Fibroblast of skin of scalp (primary cell): ENCODE measurements around the gene PTEN. TPM values are rescaled to one million over a fixed set of nuclear protein-coding genes. Genes with fewer than 3 reads are reported as not detected.
"Not testable (repeated sequence)": the region's sequence is repeated elsewhere in the genome, so short reads cannot be mapped to it uniquely, and the experiment has no call there.

Experiments
- DNase-seq: peaks from one replicate; pipeline ENCODE4 v3.0.0-alpha.2; 2013
- polyA plus RNA-seq, 2 experiments: library from polyadenylated mRNA; unstranded; fragments of 120-200 nt; gene quantifications; one replicate each; pipeline ENCODE4 v1.2.1, GENCODE V29; 2013; ENCODE audit not compliant: insufficient read length in 2 of 2

The PTEN gene
- 78.7 TPM for polyA plus RNA-seq (2013, experiment 1 of 2; ENCODE audit: insufficient read length)
- polyA plus RNA-seq (2013, experiment 2 of 2; ENCODE audit: insufficient read length): 83.4 TPM

DNA sequence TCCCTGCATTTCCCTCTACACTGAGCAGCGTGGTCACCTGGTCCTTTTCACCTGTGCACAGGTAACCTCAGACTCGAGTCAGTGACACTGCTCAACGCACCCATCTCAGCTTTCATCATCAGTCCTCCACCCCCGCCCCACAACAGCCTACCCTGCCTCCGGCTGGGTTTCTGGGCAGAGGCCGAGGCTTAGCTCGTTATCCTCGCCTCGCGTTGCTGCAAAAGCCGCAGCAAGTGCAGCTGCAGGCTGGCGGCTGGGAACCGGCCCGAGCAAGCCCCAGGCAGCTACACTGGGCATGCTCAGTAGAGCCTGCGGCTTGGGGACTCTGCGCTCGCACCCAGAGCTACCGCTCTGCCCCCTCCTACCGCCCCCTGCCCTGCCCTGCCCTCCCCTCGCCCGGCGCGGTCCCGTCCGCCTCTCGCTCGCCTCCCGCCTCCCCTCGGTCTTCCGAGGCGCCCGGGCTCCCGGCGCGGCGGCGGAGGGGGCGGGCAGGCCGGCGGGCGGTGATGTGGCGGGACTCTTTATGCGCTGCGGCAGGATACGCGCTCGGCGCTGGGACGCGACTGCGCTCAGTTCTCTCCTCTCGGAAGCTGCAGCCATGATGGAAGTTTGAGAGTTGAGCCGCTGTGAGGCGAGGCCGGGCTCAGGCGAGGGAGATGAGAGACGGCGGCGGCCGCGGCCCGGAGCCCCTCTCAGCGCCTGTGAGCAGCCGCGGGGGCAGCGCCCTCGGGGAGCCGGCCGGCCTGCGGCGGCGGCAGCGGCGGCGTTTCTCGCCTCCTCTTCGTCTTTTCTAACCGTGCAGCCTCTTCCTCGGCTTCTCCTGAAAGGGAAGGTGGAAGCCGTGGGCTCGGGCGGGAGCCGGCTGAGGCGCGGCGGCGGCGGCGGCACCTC is at the start of gene PTEN, which contains the start of gene KLLN:
PTEN (plus strand) TSS at position 573 of the 891 bp plus-strand sequence. CDS start 845 bp downstream, outside the sequence.
KLLN (minus strand) TSS at position 481 of the 891 bp plus-strand sequence. CDS start 1,046 bp downstream, outside the sequence.
- DNase-seq: peak; percentile 95

DNA sequence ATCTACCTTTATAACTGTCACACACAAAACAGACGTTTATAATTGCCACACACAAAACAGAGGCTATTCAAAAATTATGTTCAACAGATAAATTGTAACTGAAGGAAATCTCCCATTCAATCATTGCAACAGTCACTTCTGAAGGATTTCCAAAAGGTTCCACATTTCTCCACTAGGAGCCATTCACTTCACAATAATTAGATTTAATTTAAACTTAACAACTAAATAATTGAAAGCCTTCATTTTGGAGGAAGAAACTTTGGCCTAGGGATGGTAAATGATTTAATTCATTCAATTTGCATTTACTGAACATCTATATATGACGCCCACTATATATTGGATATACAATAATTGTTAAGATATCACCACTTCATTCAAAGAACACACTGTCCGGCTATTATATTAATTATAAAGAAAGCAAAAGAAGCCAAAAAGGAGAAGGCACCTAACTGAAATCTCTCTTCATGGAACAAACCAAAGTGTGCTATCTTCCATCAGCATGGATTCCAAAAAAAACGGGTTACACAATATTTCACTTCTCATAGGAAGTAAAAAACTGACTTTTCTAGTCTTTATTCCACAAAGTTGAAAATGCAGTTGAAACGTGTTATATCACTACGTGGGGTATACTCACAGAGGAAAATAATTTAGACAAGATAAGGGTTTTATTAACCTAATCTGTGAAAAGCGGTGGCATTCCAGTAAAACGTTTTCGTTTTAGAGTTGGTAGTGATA is 47.1 kb upstream of the PTEN start:
- DNase-seq: no peak

DNA sequence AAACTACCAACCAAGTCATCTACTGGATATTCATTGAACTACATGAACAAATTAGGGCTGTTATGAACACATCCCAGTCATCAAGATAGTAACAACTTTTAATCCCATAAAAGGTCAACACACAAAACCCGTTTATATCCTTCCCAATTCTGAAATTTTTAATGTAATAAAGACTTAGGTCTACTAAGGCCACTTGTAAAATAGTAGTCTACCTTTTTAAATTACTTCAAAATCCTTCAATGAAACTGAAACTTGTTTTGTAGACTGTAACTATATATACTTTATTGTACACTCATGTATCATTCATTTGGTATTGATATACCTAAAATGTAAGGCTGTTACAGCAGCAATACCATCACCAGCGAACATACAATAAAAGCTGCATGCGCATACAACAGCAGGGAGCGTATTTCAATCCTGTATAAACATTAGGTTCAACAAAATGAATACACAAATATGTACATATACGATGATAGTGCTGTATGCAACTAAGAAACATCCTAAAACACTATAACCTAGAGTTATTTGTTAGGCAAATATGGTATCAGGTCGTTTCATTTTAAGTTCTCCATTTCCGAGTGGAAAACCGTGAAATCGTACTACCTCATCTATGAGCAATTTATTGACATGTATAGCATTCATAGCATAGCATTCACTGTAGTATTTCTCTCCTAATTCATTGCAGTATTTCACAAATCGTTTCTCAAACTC is 46.4 kb upstream of the PTEN start:
- no peak for DNase-seq

DNA sequence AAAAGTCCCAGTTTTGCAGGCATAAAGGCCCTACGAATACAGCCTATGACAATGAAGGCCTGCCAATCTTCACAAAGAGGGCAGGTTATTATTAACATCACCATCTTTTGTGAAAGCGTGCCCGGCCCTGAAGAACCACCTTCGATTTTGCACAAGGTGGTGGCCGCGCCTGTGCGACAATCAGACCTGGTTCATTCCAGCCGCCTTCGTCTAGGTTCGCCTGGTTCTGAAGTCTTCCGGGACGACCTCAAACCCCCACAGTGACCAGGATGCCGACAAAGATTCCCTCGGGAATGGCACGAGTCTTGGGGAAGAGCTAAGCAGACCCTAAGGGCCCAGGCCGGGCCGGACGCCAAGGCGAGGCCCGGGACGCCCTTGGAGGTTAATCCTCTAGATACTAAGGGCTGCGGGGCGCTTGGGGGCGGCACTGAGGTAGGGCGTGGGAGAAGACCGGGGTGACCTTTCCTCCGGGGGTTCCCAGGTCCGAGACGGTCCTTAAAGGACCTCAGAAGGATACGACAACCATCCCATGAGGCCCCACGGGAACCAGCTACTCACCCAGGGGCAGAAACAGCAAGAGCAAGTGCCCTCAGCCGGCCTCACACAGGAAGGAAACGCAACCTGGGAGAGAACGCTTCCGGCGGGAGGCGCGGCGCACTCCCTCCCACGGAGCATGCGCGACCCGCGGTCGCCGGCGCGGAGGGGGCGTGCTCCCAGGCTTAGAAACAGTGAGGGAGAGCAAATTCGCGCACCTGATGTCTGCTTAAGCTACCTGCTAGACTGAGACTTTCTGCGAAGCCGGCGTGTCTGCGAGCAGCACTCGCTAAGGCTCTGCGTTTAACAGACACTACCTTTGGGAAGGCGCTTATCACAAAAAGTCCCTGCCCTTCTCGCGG is 45.6 kb upstream of the PTEN start, which contains the start of gene ATAD1:
ATAD1 (minus strand) TSS at position 618 of the 896 bp plus-strand sequence. CDS start 3,627 bp downstream, outside the sequence.
- peak; percentile 85 for DNase-seq

DNA sequence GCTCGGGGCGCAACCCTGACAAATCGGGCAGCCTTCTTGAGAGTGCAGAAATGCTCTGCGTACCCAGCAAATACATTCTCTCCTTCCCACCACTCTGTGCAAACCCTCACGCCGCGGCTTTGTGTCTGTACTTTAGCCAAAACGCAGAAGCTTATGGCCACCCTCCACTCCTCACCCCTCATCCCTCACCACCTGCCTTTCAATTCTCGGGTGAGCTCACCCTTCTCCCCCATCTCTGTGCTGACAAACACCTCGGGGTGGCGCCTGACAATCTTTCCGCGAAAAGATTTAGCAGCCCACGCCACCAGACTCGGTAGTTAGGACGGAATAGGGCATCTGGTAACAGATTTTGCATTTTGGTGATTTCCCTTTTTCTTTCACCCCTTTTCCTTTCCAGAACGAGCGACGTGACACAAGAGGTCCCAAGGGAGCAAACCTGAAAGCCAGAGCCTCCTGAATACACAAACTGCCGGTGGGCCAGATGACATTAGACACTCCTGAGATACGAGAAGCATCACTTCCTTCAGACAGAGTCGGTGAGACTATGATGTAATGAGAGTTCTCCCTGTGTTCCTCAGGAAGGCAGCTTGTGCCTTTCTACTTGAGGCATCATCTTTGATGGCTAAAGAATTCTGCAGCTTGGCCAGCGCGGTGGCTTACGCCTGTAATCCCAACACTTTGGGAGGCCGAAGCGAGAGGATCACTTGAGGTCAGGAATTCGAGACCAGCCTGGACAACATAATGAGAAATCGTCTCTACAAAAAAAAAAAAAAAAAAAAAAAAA is 44.7 kb upstream of the PTEN start:
- DNase-seq: no peak

DNA sequence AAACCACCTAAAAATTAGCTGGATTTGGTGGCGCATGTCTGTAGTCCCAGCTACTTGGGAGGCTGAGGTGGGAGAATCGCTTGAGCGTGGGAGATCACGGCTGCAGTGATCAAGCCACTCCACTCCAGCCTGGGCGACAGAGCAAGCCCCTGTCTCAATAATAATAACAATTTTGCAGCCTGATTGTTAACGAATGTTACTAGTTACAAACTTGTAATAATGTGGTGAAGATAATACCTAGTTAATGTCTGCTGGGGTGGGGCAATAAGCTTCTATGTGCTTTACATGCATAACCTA is 44.2 kb upstream of the PTEN start:
- no peak for DNase-seq

DNA sequence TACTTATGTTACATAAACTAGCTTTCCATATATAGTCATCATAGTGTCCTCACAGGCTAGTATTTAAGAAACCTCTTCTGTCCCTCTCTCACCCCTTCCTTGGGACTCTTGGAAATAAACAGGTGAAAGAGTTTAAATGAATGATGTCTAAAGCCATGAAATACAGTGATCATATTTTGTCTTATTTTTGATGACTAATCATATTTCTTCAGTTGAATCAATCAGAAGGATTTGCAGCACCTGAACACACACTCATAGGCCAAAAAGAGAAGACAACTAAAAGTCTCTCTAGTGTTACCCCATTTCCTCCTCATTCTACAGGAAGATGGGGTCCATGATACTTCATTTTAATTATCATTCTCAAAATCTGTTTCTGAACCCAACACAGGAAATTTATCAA is 36.8 kb upstream of the PTEN start:
- DNase-seq: no peak

DNA sequence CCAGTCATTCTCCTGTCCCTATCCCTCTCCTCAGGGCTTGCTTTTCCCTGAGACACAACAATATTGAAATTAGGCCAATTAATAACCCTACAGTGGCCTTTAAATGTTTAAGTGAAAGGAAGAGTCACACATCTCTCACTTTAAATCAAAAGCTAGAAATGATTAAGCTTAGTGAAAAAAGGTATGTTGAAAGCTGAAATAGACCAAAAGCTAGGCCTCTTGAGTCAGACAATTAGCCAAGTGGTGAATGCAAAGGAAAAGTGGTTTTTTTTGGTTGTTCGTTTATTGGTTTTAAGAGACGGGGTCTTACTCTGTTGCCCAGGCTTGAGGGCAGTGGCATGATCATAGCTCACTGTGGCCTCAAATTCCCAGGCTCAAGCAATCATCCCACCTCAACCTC is 35.7 kb upstream of the PTEN start:
- DNase-seq: no peak

DNA sequence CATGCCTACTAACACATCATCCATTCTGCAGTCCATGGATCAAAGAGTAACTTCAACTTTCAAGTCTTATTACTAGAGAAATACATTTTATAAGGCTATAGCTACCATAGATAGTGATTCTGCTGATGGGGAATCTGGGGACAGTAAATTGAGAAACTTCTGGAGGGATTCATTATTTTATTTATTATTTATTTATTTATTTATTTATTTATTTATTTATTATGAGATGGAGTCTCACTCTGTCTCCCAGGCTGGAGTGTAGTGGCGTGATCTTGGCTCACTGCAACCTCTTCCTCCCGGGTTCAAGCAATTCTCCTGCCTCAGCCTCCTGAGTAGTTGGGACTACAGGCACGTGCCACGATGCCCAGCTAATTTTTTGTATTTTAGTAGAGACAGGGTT is 34.4 kb upstream of the PTEN start:
- not testable (repeated sequence) for DNase-seq

DNA sequence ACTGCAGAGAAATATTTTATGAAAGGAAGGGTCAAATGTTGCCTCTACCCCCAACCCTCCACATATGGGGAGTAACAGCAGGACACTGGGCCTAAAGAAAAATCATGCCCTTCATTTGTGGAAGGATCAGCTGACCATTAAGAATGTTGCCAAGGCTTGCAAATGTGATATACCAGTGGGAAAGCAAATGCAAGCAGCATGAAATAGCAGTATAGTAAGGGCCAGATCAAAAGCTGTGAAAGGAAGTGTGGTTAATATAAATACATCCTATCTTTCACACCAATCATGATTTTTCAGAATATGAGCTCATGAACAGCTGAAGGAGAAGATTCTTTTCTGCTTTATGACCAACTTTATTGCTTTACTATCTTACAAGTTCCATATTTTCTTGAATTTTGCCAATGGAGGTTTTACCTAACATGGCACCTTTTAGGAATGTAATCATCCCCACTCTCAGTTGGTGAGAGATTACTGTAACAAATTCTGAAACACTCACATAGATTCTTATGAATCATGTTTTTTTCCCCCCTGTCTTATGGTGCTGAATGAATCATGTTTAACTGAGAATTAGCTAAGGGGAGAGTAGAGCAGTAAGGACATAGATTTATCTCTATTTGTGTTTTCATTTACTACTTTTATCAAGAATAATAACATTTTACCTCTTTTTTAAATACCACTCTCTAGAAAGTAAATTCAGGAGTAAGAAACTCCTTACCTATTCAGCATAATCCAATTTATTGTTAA is 33.3 kb upstream of the PTEN start:
- DNase-seq: no peak

DNA sequence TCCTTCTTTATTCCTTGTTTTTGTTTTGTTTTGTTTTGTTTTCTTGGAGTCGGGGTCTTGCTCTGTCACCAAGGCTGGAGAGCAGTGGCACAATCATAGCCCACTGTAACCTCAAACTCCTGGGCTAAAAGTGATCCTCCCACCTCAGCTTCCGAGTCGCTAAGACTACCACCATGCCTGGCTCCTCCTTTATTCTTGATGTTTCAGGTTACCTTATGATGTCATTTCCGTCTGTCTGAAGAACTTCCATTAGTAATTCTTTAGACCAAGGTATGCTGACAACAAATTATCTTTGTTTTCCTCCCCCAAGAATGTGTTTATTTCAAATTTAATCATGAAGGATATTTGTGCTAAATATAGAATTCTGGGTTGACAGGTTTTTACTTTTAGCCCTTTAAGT is 27.3 kb upstream of the PTEN start:
- DNase-seq: no peak

DNA sequence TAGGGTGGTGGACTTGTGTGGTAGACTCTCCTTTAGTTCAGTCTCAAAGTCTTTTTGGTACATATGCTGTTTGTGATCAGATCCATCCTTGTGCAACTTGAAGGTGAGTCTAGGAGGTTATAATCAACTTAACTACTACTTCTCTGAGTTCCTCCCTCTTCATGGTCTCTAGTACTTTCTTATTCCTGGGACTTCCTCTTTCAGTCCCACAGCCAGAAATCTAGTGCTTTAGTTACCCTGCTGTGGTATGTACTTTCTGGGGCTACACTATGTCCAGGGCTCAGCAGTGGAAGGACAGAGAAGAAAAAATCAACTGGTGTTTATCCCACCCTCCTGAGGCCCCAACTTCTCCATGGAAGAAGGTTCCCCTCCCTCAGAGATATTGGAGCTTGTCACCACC is 26.0 kb upstream of the PTEN start:
- no peak for DNase-seq

DNA sequence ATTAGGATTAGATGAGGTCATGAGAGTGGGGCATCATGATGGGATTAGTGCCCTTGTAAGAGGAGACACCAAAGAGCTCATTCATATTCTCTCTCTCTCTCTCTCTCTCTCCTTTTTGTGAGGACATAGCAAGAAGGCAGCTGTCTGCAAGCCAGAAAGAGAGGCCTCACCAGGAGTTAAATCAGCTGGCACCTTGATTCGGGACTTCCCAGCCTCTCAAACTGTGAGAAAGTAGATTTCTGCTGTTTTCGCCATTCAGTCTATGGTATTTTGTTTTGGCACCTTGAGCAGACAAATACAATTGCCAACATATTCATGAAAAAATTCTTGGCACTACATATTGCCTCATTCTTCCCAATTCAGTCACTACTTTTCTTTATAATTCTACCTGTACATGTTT is 24.8 kb upstream of the PTEN start:
- no peak for DNase-seq

DNA sequence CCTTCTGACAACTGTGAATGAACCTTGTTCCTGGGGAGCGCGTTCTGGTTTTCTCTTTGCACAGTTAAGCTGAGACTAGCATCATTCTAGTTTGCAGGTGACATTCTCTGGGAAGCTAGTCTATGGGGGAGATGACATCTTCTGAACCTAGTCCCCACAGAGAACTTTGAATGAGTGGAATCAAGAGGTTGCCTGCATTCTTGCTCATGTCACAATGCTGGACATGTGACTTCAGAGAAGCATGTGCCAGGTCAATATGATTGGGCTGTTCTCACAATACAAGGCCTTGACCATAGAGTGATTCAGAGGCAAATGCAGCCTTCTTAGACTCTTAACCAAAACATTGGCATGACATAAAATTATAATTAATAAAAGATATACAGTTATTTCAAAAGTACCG is 22.2 kb upstream of the PTEN start:
- DNase-seq: no peak

DNA sequence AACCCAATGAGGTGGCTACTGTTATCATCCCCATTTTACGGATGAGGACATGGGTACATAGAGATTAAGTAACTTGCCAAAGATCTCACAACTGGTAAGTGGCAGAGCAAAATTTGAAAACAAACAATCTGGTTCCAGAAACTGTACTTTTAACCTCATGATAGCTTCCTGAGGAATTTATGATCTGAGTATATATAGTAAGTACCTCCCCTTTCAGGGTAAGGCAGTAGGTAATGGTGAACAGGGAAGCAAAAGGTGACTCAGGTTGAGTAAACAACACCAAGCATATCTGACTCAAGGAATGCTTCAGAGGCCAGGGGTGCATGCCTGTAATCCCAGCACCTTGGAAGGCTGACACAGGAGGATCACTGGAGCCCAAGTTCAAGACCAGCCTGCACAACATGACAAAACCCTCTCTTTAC is 21.2 kb upstream of the PTEN start:
- no peak for DNase-seq

DNA sequence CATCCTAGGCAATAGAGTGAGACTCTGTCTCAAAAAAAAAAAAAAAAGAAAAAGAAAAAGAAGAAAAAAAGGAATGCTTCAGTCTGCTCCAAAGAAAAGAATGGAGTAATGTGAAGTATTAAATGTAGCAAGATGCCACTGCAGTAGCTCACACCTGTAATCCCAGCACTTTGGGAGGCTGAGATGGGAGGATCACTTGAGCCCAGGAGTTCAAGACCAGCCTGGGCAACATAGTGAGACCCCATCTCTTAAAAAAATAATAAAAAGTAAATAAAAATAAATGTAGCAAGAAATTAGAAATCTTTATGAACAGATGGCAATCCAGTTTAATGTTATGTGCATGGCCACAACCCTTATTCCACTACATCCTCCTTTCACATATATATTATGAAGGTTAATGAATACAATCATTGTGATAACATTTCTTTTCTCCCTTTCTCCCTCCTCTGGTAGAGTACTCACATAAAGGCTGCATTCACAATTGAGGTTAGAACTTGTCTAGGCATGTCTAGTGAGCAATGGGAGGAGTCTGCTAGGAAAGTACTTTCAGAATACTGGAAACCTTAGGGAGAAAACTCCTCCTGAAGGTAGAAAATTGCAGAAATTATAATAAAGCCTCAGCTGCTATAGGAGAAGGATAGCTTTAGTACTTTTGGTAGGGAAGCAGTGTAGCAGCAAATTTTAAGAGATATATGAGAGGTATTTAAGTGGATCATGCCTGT is 20.5 kb upstream of the PTEN start:
- peak; percentile 61 for DNase-seq

DNA sequence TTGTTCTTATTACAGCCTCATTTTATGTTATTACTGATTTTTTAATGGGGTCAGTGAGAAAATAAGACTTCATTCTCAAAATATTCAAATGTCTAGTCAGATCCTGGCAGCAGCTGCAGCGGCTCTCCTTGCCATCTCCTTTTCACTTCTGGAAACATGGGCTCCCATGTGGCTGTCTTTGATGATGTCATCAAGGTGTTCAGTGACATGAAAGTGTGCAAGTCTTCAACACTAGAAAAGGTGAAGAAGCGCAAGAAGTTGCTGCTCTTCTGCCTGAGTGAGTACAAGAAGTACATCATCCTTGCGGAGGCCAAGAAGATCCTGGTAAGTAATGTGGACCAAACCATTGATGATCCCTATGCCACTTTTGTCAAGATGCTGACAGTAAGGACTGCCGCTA is 19.7 kb upstream of the PTEN start:
- no peak for DNase-seq

DNA sequence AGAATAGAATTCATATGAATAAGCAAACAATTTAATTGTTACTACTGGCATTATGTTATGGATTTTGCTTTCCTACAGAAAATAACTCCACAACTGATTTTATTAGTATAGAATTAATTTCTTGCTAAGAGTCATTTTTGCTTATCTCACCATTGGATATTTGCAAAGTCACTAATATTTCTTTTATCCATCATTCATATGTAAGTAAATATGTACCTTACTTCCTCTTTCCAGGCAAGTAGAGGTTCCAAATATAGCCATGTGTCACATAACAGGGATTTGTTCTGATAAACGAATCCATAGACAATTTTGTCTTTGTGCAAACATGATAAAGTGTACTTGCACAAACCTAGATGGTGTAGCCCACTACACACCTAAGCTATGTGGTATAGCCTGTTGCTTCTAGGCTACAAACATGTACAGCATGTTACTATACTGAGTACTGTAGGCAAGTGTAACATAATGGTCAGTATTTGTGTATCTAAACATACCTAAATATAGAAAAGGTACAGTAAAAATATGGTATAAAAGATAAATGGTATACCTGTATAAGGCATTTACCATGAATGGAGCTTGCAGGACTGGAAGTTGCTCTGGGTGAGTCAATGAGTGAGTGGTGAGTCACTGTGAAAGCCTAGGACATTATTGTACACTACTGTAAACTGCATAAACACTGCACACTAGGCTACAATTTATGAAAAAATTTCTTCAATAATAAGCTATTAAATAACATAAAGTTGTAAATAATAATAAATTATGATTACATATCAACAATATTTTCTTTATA is 18.4 kb upstream of the PTEN start:
- peak; percentile 30 for DNase-seq

DNA sequence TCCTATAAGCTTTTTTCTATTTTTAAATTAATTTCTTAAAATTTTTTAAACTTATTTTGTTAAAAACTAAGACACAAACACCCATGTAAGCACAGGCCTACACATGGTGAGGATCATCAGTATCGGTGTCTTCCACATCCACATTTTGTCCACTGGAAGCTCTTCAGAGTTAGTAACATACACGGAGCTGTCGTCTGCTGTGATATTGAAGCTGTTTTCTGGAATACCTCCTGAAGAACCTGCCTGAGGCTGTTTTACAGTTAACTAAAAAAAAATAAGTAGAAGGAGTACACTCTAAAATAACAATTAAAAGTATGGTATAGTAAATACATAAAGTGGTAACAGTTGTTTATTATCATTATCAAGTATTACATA is 17.8 kb upstream of the PTEN start:
- no peak for DNase-seq
